Endodermal cell (in vitro differentiated cells): ENCODE measurements around the gene ARID2. TPM values are rescaled to one million over a fixed set of nuclear protein-coding genes. Genes with fewer than 3 reads are reported as not detected.

Source experiments
- DNase-seq: peaks from one replicate; pipeline ENCODE4 v3.0.0-alpha.2; 2017
- H3K27ac ChIP-seq: 2 replicates; pipeline ENCODE4 v1.5.1; 2013; ENCODE audit warnings: mild to moderate bottlenecking, low read depth, low read length, moderate library complexity
- H3K27me3 ChIP-seq: 2 replicates; pipeline ENCODE4 v1.6.1; 2013; ENCODE audit warnings: mild to moderate bottlenecking, low read length, moderate library complexity; ENCODE audit not compliant: insufficient read depth, control insufficient read depth, poor library complexity, severe bottlenecking
- H3K36me3 ChIP-seq: 2 replicates; pipeline ENCODE4 v1.7.0; 2013; ENCODE audit warnings: mild to moderate bottlenecking, low read length, moderate library complexity; ENCODE audit not compliant: control insufficient read depth, insufficient read depth
- H3K4me1 ChIP-seq: one replicate; pipeline ENCODE4 v1.7.0; 2013; ENCODE audit warnings: low read length; ENCODE audit not compliant: control insufficient read depth, insufficient read depth
- H3K4me3 ChIP-seq: 2 replicates; pipeline ENCODE4 v1.5.1; 2013; ENCODE audit warnings: mild to moderate bottlenecking, low read length, moderate library complexity
- H3K9ac ChIP-seq: 2 replicates; pipeline ENCODE4 v1.6.1; 2013; ENCODE audit warnings: mild to moderate bottlenecking, low read length, moderate library complexity; ENCODE audit not compliant: poor library complexity, severe bottlenecking; ENCODE audit errors: extremely low read depth
- H3K9me3 ChIP-seq: 2 replicates; pipeline ENCODE4 v1.6.1; 2013; ENCODE audit warnings: mild to moderate bottlenecking, low read length, moderate library complexity; ENCODE audit not compliant: control insufficient read depth
- H3K27ac Mint-ChIP-seq: 2 replicates; pipeline ENCODE4 v1.8.0; 2020; ENCODE audit warnings: mixed read lengths
- H3K27me3 Mint-ChIP-seq: 2 replicates; pipeline ENCODE4 v1.8.0; 2021; ENCODE audit warnings: mild to moderate bottlenecking, mixed read lengths; ENCODE audit not compliant: insufficient read depth
- H3K36me3 Mint-ChIP-seq: 2 replicates; pipeline ENCODE4 v1.8.0; 2020; ENCODE audit warnings: low read depth, mixed read lengths
- H3K4me1 Mint-ChIP-seq: 2 replicates; pipeline ENCODE4 v1.8.0; 2020; ENCODE audit warnings: mixed read lengths
- H3K4me3 Mint-ChIP-seq: 2 replicates; pipeline ENCODE4 v1.8.0; 2020; ENCODE audit warnings: mild to moderate bottlenecking, moderate library complexity, mixed read lengths
- H3K9me3 Mint-ChIP-seq: 2 replicates; pipeline ENCODE4 v1.8.0; 2020; ENCODE audit warnings: mild to moderate bottlenecking, mixed read lengths
- WGBS, 2 experiments: methylation state at CpG; one replicate each; pipeline versions ENCODE4 v1.1.5 to v1.1.7; 2013; ENCODE audit warnings: missing lambda C conversion rate in 2 of 2, mixed read lengths in 1 of 2; ENCODE audit not compliant: insufficient coverage in 1 of 2, insufficient read length in 1 of 2; 5-methylcytosine and 5-hydroxymethylcytosine counted together
- total RNA-seq, 2 donors: library from RNA; stranded (reverse); fragmentation: NEBNext Ultra II Directional in 1 of 2; extraction: Animal tissue kit (Norgen Biotek cat#: 25700) in 1 of 2; gene quantifications; 2 replicates in 1 of 2; 3 replicates in 1 of 2; pipeline ENCODE4 v1.2.1, GENCODE V29; 2021
- TF ChIP-seq, protein P1 (sequence below): fragments of 200-600 bp; sonication (generic); conservative IDR thresholded peaks from 2 replicates; pipeline ENCODE4 v1.5.0; 2021; ENCODE audit warnings: antibody characterized with exemption, mild to moderate bottlenecking

The ARID2 gene
- total RNA-seq, 2 donors from 2014 or later, result 54.0 to 58.1 TPM

DNA sequence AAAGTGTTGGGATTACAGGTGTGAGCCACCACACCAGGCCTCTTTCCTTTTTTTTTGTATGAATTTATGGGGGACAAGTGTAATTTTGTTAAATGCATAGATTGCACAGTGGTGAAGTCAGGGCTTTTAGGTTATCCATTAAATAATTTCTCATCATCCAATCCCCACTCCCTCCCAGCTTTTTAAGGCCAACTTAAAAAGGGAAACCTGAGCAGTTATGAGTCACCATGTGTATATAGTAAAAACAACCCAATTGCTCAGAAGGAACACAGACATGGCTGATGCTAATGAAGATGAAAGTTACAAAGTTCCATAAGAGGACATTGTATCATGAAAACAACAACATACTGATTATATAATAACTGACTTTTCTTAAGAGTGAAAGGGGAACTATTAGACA lies 25.6 kb upstream of the ARID2 start:
- peaks cover 8% of the 10 kb centered on the region for H3K9me3 Mint-ChIP-seq
- H3K27ac ChIP-seq, result no peak overlapping the region
- no peaks in the 10 kb centered on the region for H3K36me3 ChIP-seq
- no peaks in the 10 kb centered on the region for H3K4me1 ChIP-seq
- H3K27me3 ChIP-seq, result peaks cover 34% of the 10 kb centered on the region
- no peak for DNase-seq
- H3K27me3 Mint-ChIP-seq, result peaks cover 31% of the 10 kb centered on the region
- no peak overlapping the region for H3K4me3 ChIP-seq
- no peak overlapping the region for H3K9ac ChIP-seq
- H3K9me3 ChIP-seq, result peaks cover 28% of the 10 kb centered on the region
- no peak overlapping the region for H3K4me3 Mint-ChIP-seq
- H3K27ac Mint-ChIP-seq, result no peak overlapping the region
- H3K4me1 Mint-ChIP-seq, result peaks cover 31% of the 10 kb centered on the region
- TF ChIP-seq, protein P1, sequence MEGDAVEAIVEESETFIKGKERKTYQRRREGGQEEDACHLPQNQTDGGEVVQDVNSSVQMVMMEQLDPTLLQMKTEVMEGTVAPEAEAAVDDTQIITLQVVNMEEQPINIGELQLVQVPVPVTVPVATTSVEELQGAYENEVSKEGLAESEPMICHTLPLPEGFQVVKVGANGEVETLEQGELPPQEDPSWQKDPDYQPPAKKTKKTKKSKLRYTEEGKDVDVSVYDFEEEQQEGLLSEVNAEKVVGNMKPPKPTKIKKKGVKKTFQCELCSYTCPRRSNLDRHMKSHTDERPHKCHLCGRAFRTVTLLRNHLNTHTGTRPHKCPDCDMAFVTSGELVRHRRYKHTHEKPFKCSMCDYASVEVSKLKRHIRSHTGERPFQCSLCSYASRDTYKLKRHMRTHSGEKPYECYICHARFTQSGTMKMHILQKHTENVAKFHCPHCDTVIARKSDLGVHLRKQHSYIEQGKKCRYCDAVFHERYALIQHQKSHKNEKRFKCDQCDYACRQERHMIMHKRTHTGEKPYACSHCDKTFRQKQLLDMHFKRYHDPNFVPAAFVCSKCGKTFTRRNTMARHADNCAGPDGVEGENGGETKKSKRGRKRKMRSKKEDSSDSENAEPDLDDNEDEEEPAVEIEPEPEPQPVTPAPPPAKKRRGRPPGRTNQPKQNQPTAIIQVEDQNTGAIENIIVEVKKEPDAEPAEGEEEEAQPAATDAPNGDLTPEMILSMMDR, result no peak
- no peaks in the 10 kb centered on the region for H3K36me3 Mint-ChIP-seq

DNA sequence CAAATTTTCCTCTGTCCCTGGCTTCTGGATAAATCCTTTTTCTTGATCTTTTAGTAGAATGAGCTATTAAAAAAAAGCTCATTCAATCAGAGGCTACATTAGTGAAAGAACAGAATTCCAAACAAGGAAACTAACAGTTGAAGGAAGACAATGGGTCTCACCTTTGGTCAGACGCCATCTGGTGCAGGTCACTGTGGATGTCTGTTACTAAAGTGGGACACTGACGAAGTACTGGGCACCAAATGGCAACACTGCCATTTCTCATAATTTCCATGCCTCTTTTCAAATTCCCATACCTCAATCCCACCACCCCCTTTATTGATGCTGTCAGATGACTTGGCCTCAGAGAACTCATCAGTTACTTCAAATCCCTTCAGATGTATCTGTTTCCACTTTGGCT lies 24.5 kb upstream of the ARID2 start:
- Mint-ChIP-seq H3K9me3 (peaks cover 8% of the 10 kb centered on the region), H3K27ac (no peak overlapping the region), H3K36me3 (no peaks in the 10 kb centered on the region), H3K4me3 (no peak overlapping the region), H3K27me3 (peaks cover 24% of the 10 kb centered on the region), H3K4me1 (peaks cover 31% of the 10 kb centered on the region)
- H3K4me3 ChIP-seq, result no peak overlapping the region
- no peak for DNase-seq
- H3K9ac ChIP-seq, result no peak overlapping the region
- H3K9me3 ChIP-seq, result peaks cover 23% of the 10 kb centered on the region
- no peak overlapping the region for H3K27ac ChIP-seq
- H3K27me3 ChIP-seq, result peaks cover 43% of the 10 kb centered on the region
- TF ChIP-seq, protein P1, result peak; percentile 33
- WGBS, 2 experiments, result 89 to 92% methylated on average over 2 of the region's 2 CpGs
- H3K36me3 ChIP-seq, result no peaks in the 10 kb centered on the region
- H3K4me1 ChIP-seq, result no peaks in the 10 kb centered on the region

DNA sequence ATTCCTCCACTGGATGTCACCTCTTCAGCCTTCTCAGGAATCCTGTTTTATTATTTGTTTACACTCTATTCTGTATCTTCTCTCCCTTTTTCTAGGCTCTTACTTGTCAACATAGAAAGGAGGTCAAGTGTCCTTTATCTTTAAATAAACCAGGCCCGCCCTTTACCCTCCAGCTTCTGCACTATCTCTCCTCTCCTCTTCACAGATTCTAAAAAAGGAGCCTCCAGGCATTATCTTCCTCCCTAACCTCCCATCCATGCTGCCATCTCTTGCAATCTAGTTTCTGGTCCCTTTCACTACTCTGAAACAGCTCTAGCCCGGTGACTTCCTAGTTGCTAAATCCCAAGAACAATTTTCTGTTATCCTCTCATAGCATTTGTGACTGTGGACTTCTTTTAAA lies 24.1 kb upstream of the ARID2 start:
- Mint-ChIP-seq H3K36me3 (no peaks in the 10 kb centered on the region), H3K27me3 (peaks cover 22% of the 10 kb centered on the region), H3K4me3 (no peak overlapping the region), H3K9me3 (peaks cover 8% of the 10 kb centered on the region), H3K4me1 (peaks cover 31% of the 10 kb centered on the region), H3K27ac (no peak overlapping the region)
- Histone ChIP-seq H3K4me1 (no peaks in the 10 kb centered on the region), H3K36me3 (no peaks in the 10 kb centered on the region), H3K4me3 (no peak overlapping the region), H3K27me3 (peaks cover 44% of the 10 kb centered on the region), H3K9me3 (peaks cover 19% of the 10 kb centered on the region), H3K27ac (no peak overlapping the region), H3K9ac (no peak overlapping the region)
- 84 to 100% methylated on average over 1 to 2 of the region's 2 CpGs for WGBS, 2 experiments
- DNase-seq, result no peak
- TF ChIP-seq, protein P1, result no peak
